Chondrocyte (in vitro differentiated cells): ENCODE results near the gene NIT2. TPM values are rescaled to one million over a fixed set of nuclear protein-coding genes. Genes with fewer than 3 reads are reported as not detected.
"Not testable (repeated sequence)": the region's sequence is repeated elsewhere in the genome, so short reads cannot be mapped to it uniquely, and the experiment has no call there.

Experiments
- DNase-seq: peaks from one replicate; pipeline ENCODE4 v3.0.0; 2021; ENCODE audit warnings: mixed read lengths, low spot score
- H3K27ac Mint-ChIP-seq: one replicate; pipeline ENCODE4 v1.8.0; 2021; ENCODE audit warnings: mild to moderate bottlenecking, moderate library complexity, mixed read lengths; ENCODE audit not compliant: unreplicated experiment
- H3K27me3 Mint-ChIP-seq: 2 replicates; pipeline ENCODE4 v1.8.0; 2021; ENCODE audit warnings: low read depth, mixed read lengths
- H3K36me3 Mint-ChIP-seq: 2 replicates; pipeline ENCODE4 v1.8.0; 2021; ENCODE audit warnings: low read depth, mixed read lengths
- H3K4me1 Mint-ChIP-seq: 2 replicates; pipeline ENCODE4 v1.8.0; 2021; ENCODE audit warnings: low read depth, mild to moderate bottlenecking, mixed read lengths
- H3K4me3 Mint-ChIP-seq: one replicate; pipeline ENCODE4 v1.8.0; 2021; ENCODE audit warnings: mild to moderate bottlenecking, moderate library complexity, mixed read lengths; ENCODE audit not compliant: unreplicated experiment
- H3K9me3 Mint-ChIP-seq: 2 replicates; pipeline ENCODE4 v1.8.0; 2021; ENCODE audit warnings: low read depth, mixed read lengths
- CTCF ChIP-seq: fragments of 200-600 bp; sonication (generic); IDR thresholded peaks from 2 replicates; pipeline ENCODE4 v1.5.0; 2021; ENCODE audit warnings: antibody characterized with exemption, mild to moderate bottlenecking, moderate library complexity
- total RNA-seq: library from RNA; stranded (reverse); gene quantifications from 3 replicates; pipeline ENCODE4 v1.2.1, GENCODE V29; 2021

The NIT2 gene
- total RNA-seq, 1 donor from 2014 or later, result 46.6 TPM

- Mint-ChIP-seq H3K9me3 (no peaks in the 10 kb centered on the region), H3K36me3 (peaks cover 6% of the 10 kb centered on the region), H3K27ac (no peak overlapping the region), H3K4me1 (peaks cover 7% of the 10 kb centered on the region), H3K27me3 (no peaks in the 10 kb centered on the region), H3K4me3 (no peak overlapping the region)
- DNase-seq, result no peak
- TF ChIP-seq CTCF, result no peak
Measured at GRCh38 chr3:100317912-100318311, 16.6 kb upstream of the NIT2 start.

GRCh38 chr3:100319951-100320350, 14.6 kb upstream of the NIT2 start:
- no peak for DNase-seq
- Mint-ChIP-seq H3K4me3 (no peak overlapping the region), H3K27ac (no peak overlapping the region), H3K4me1 (peaks cover 7% of the 10 kb centered on the region), H3K27me3 (no peaks in the 10 kb centered on the region), H3K9me3 (no peaks in the 10 kb centered on the region), H3K36me3 (peaks cover 7% of the 10 kb centered on the region)
- TF ChIP-seq CTCF, result no peak

GRCh38 chr3:100324044-100324443, 10.5 kb upstream of the NIT2 start:
- no peak overlapping the region for H3K27ac Mint-ChIP-seq
- no peaks in the 10 kb centered on the region for H3K27me3 Mint-ChIP-seq
- peaks cover 23% of the 10 kb centered on the region for H3K36me3 Mint-ChIP-seq
- no peak for TF ChIP-seq CTCF
- DNase-seq, result no peak
- H3K4me1 Mint-ChIP-seq, result no peaks in the 10 kb centered on the region
- peaks cover 7% of the 10 kb centered on the region for H3K9me3 Mint-ChIP-seq
- no peak overlapping the region for H3K4me3 Mint-ChIP-seq

- no peak for TF ChIP-seq CTCF
- Mint-ChIP-seq H3K36me3 (peaks cover 18% of the 10 kb centered on the region), H3K4me1 (no peaks in the 10 kb centered on the region), H3K27me3 (no peaks in the 10 kb centered on the region), H3K9me3 (peaks cover 7% of the 10 kb centered on the region), H3K4me3 (no peak overlapping the region), H3K27ac (no peak overlapping the region)
- DNase-seq, result no peak
Measured at GRCh38 chr3:100325827-100326226, 8.7 kb upstream of the NIT2 start.

- H3K9me3 Mint-ChIP-seq, H3K27me3 Mint-ChIP-seq, H3K4me3 Mint-ChIP-seq, H3K27ac Mint-ChIP-seq, DNase-seq, H3K4me1 Mint-ChIP-seq: not testable (repeated sequence)
- H3K36me3 Mint-ChIP-seq, result peaks cover 18% of the 10 kb centered on the region
Measured at GRCh38 chr3:100327377-100327776, 7.2 kb upstream of the NIT2 start.

GRCh38 chr3:100329800-100330489, 4.6 kb upstream of the NIT2 start:
- no peak for TF ChIP-seq CTCF
- Mint-ChIP-seq H3K4me3 (no peak overlapping the region), H3K27me3 (no peaks in the 10 kb centered on the region), H3K4me1 (peaks cover 6% of the 10 kb centered on the region), H3K27ac (no peak overlapping the region), H3K36me3 (peaks cover 17% of the 10 kb centered on the region), H3K9me3 (peaks cover 7% of the 10 kb centered on the region)
- DNase-seq, result no peak
